PC-3 (cell line): ENCODE data around the gene MKRN2. TPM values are rescaled to one million over a fixed set of nuclear protein-coding genes. Genes with fewer than 3 reads are reported as not detected.
A peak's percentile ranks its signal among the peaks of the same experiment; 100 is the strongest.

Source experiments
- ATAC-seq: fragments of 200-7000 bp; cut with Tn5 transposase; 2 replicates; pipeline ENCODE4 v1.9.1; 2020; ENCODE audit warnings: mild to moderate bottlenecking, moderate library complexity
- BruUV-seq: library from RNA; stranded (reverse); fragments of 400-500 nt; replicated peaks from 2 replicates; lab custom pipeline; 2021; lab: Mats Ljungman, UMichigan
- CTCF ChIA-PET: fragments of 300-600 bp; sonication (Branson Sonifier 250); formaldehyde crosslinking; loops from one replicate; lab custom pipeline; 2022; ENCODE audit warnings: antibody characterized with exemption; lab: Charles Lee
- POLR2A ChIA-PET: fragments of 300-600 bp; sonication (Branson Sonifier 250); formaldehyde crosslinking; loops from one replicate; lab custom pipeline; 2022; ENCODE audit warnings: antibody characterized with exemption; ENCODE audit not compliant: unreplicated experiment; lab: Charles Lee
- DNase-seq: peaks from one replicate; pipeline ENCODE4 v3.0.0-alpha.2; 2015
- H2AFZ ChIP-seq: fragments of 300-600 bp; sonication (generic); 2 replicates; pipeline ENCODE4 v1.6.0; 2016; ENCODE audit warnings: antibody characterized with exemption, low read length
- H3F3A ChIP-seq: fragments of 300-600 bp; sonication (generic); one replicate; pipeline ENCODE4 v1.6.0; 2017; ENCODE audit warnings: antibody characterized with exemption, low read length, control low read depth, mild to moderate bottlenecking; ENCODE audit not compliant: unreplicated experiment
- H3K27ac ChIP-seq: fragments of 300-600 bp; sonication (generic); 2 replicates; pipeline ENCODE4 v1.5.1; 2016; ENCODE audit warnings: mild to moderate bottlenecking, low read length
- H3K27me3 ChIP-seq: fragments of 300-600 bp; sonication (generic); 2 replicates; pipeline ENCODE4 v1.6.1; 2016; ENCODE audit warnings: low read length, mixed read lengths
- H3K36me3 ChIP-seq: fragments of 300-600 bp; sonication (generic); 2 replicates; pipeline ENCODE4 v1.6.1; 2016; ENCODE audit warnings: low read depth, mixed run types, low read length, mixed read lengths
- H3K4me1 ChIP-seq: fragments of 300-600 bp; sonication (generic); 2 replicates; pipeline ENCODE4 v1.5.1; 2016; ENCODE audit warnings: low read length; ENCODE audit not compliant: insufficient read depth
- H3K4me2 ChIP-seq: fragments of 300-600 bp; sonication (generic); 2 replicates; pipeline ENCODE4 v1.6.0; 2016; ENCODE audit warnings: low read length
- H3K4me3 ChIP-seq: fragments of 300-600 bp; sonication (generic); 2 replicates; pipeline ENCODE4 v1.5.1; 2016; ENCODE audit warnings: mild to moderate bottlenecking, low read length, mixed read lengths
- H3K79me2 ChIP-seq: fragments of 300-600 bp; sonication (generic); 2 replicates; pipeline ENCODE4 v1.6.1; 2017; ENCODE audit warnings: low read length, mixed read lengths
- H3K9ac ChIP-seq: fragments of 300-600 bp; sonication (generic); 2 replicates; pipeline ENCODE4 v1.6.0; 2016; ENCODE audit warnings: mild to moderate bottlenecking, low read length
- H3K9me2 ChIP-seq: fragments of 300-600 bp; sonication (generic); replicated peaks from 2 replicates; pipeline ENCODE4 v1.6.1; 2016; ENCODE audit warnings: mixed run types, low read length, mixed read lengths
- H3K9me3 ChIP-seq: fragments of 300-600 bp; sonication (generic); 2 replicates; pipeline ENCODE4 v1.6.1; 2016; ENCODE audit warnings: low read length, mixed read lengths
- H4K20me1 ChIP-seq: fragments of 300-600 bp; sonication (generic); 2 replicates; pipeline ENCODE4 v1.6.1; 2016; ENCODE audit warnings: low read length, mixed read lengths
- CTCF ChIP-seq: fragments of 300-600 bp; sonication (generic); conservative IDR thresholded peaks from 2 replicates; pipeline ENCODE4 v1.5.1; 2017; ENCODE audit warnings: antibody characterized with exemption, low read depth, mild to moderate bottlenecking, low read length
- EZH2 ChIP-seq: fragments of 300-600 bp; sonication (generic); IDR thresholded peaks from one replicate; pipeline ENCODE4 v1.6.1; 2017; ENCODE audit warnings: antibody characterized with exemption, mild to moderate bottlenecking, low read length; ENCODE audit not compliant: unreplicated experiment
- EZH2phosphoT487 ChIP-seq: fragments of 300-600 bp; sonication (generic); IDR thresholded peaks from 2 replicates; pipeline ENCODE4 v1.6.1; 2018; ENCODE audit warnings: mild to moderate bottlenecking, antibody characterized with exemption, low read length, borderline replicate concordance
- intact Hi-C: fragments of 100-400 bp; cut with micrococcal nuclease; formaldehyde crosslinking; loops from 2 replicates; pipeline ENCODE4 v1.9.0; 2023
- total RNA-seq: library from RNA; depleted of rRNA; stranded (reverse); fragments of >200 nt; gene quantifications from 2 replicates; pipeline ENCODE4 v1.2.3, GENCODE V29; 2014

Gene MKRN2
- total RNA-seq, 1 experiment from 2014 or later = 45.8 TPM

GRCh38 chr3:12578742-12579141 lies 21.9 kb downstream of the MKRN2 start:
- Histone ChIP-seq H3K9me3 (no peaks in the 10 kb centered on the region), H3K36me3 (peaks cover 62% of the 10 kb centered on the region), H3K4me2 (no peak overlapping the region), H3K27me3 (no peaks in the 10 kb centered on the region), H3K9ac (no peak overlapping the region), H3K4me1 (0 out of 2 replicates have a peak, but pooled peaks cover 6% of the 10 kb centered on the region), H3K9me2 (no peaks in the 10 kb centered on the region), H3K4me3 (no peak overlapping the region), H3K79me2 (no peaks in the 10 kb centered on the region), H3F3A (peaks cover 5% of the 10 kb centered on the region), H2AFZ (no peak overlapping the region), H3K27ac (no peak overlapping the region), H4K20me1 (no peaks in the 10 kb centered on the region)
- ATAC-seq = no peak
- ChIA-PET CTCF (interaction anchor here (0.6 kb wide), 8 partner anchors 11 to 236 kb away, joined by 3 to 7 read pairs (median 4); partner anchors contain the start of gene RAF1), POLR2A (no interaction called here)
- TF ChIP-seq CTCF (peak; percentile 47; the same call in 1 of the 2 replicates), EZH2 (no peak), EZH2phosphoT487 (no peak)
- BruUV-seq = no TSS peak
- intact Hi-C loops = no loop called here
- DNase-seq = no peak

GRCh38 chr3:12579456-12579855 lies 22.6 kb downstream of the MKRN2 start:
- H3K27ac ChIP-seq = peak overlapping the region; percentile 21; the same call in 1 of the 2 replicates
- no peaks in the 10 kb centered on the region for H4K20me1 ChIP-seq
- no TSS peak for BruUV-seq
- intact Hi-C loops = no loop called here
- H3K27me3 ChIP-seq = no peaks in the 10 kb centered on the region
- no peak for DNase-seq
- no peak for TF ChIP-seq CTCF
- TF ChIP-seq EZH2phosphoT487 = no peak
- TF ChIP-seq EZH2 = no peak
- no peak overlapping the region for H2AFZ ChIP-seq
- no peaks in the 10 kb centered on the region for H3K9me2 ChIP-seq
- peaks cover 5% of the 10 kb centered on the region for H3F3A ChIP-seq
- ChIA-PET CTCF (no interaction called here), POLR2A (no interaction called here)
- H3K36me3 ChIP-seq = peaks cover 63% of the 10 kb centered on the region
- H3K9me3 ChIP-seq = no peaks in the 10 kb centered on the region
- H3K4me1 ChIP-seq = 0 out of 2 replicates have a peak, but pooled peaks cover 6% of the 10 kb centered on the region
- H3K4me2 ChIP-seq = no peak overlapping the region
- no peak overlapping the region for H3K9ac ChIP-seq
- no peak for ATAC-seq
- no peak overlapping the region for H3K4me3 ChIP-seq
- H3K79me2 ChIP-seq = no peaks in the 10 kb centered on the region

- POLR2A ChIA-PET = no interaction called here
- no TSS peak for BruUV-seq
- Histone ChIP-seq H3F3A (peaks cover 5% of the 10 kb centered on the region), H3K9me2 (no peaks in the 10 kb centered on the region), H3K27ac (peak overlapping the region; percentile 21; the same call in 1 of the 2 replicates), H3K27me3 (no peaks in the 10 kb centered on the region), H3K4me2 (no peak overlapping the region), H3K79me2 (no peaks in the 10 kb centered on the region), H2AFZ (no peak overlapping the region), H3K4me3 (no peak overlapping the region), H3K4me1 (0 out of 2 replicates have a peak, but pooled peaks cover 6% of the 10 kb centered on the region), H3K36me3 (peaks cover 63% of the 10 kb centered on the region), H3K9ac (no peak overlapping the region), H4K20me1 (no peaks in the 10 kb centered on the region), H3K9me3 (no peaks in the 10 kb centered on the region)
- DNase-seq (no peak), ATAC-seq (peak; percentile 60)
- no peak for TF ChIP-seq CTCF
- no peak for TF ChIP-seq EZH2phosphoT487
- TF ChIP-seq EZH2 = no peak
- intact Hi-C loops = no loop called here
- CTCF ChIA-PET = no interaction called here
Measured at GRCh38 chr3:12579905-12580304, 23.0 kb downstream of the MKRN2 start.
